Right kidney (tissue), 1 donor: ENCODE results near the gene IL4.
"Not testable (repeated sequence)": the region's sequence is repeated elsewhere in the genome, so short reads cannot be mapped to it uniquely, and the experiment has no call there.

Source experiments
- DNase-seq: peaks from one replicate; pipeline ENCODE4 v3.0.0-alpha.2; 2016

Gene IL4

GRCh38 chr5:132674671-132675506 is 1.1 kb downstream of the IL4 start:
- DNase-seq = no peak

- no peak for DNase-seq
Measured at GRCh38 chr5:132675936-132676689, 2.3 kb downstream of the IL4 start.

DNA sequence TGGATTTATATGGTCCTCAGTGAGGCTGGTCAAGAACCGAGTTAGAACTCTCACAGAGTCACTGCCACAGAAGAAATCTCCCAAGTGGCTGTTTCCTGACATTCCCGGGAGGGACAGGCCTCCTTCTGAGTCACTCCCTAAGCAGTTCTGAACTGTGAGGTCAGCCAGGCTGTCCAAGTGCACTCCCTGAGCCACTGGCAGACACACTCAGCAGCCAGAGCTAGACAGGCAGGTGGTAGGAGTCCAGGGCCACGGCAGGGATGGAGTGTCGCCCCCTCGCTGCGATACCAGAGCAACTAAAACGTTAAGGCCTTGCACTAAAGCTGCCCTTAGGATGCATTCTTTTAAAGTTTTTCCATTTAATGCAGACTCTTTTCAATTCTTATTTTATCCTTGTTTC is 3.4 kb downstream of the IL4 start:
- no peak for DNase-seq

DNA sequence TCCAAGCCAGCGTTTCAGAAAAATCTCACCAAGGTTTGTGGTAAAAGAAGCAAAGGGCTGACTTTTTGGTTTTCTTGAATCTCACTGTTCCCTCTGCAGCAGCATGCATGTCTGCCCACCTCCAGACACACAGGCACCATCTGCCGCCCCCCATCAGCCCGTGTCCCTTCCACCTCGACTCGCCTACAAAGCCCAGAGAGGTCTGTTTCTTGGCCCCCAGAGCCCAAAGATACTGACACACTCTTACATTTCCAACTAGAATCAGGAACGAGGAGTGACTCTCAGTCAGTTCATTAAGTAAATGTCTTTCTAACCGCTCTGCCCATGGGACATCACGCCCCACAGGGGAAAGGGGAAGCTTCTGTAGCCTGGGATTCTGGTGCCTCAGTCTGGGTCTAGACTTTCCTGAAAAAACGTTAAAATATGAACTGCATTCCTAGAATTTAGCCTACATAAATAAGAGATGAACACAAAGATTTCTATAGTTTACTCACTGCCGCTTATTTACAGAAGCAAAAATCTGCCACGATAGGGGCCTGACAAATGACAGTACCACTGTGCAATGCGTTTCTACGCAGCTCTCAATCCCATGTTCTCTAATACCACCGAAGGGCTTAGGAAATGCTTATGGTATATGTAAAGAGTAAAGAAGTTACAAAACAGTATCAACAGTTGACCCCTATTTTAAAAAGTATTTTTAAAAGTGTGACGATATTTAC is 4.1 kb downstream of the IL4 start:
- DNase-seq = no peak

GRCh38 chr5:132678735-132679134 is 4.9 kb downstream of the IL4 start:
- no peak for DNase-seq

DNA sequence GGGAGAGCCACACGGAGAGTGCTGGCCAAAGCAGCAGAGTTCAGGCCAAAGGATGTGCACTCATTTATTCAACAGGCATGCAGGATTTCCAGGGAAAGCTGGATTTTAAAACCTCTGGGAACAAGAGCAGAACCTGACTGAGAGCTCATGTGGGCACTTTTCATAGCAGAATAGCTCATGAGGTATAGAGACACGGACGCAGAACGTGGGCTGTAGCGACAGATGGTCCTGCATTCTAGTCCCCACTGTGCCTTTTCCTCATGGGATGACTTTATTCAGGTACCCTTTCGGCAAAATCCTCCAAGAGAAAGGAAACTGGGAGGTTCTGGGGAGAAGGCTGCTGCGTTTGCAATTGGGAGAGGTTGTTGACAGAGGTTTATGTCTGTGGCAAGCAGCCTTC is 5.4 kb downstream of the IL4 start:
- DNase-seq = no peak

DNA sequence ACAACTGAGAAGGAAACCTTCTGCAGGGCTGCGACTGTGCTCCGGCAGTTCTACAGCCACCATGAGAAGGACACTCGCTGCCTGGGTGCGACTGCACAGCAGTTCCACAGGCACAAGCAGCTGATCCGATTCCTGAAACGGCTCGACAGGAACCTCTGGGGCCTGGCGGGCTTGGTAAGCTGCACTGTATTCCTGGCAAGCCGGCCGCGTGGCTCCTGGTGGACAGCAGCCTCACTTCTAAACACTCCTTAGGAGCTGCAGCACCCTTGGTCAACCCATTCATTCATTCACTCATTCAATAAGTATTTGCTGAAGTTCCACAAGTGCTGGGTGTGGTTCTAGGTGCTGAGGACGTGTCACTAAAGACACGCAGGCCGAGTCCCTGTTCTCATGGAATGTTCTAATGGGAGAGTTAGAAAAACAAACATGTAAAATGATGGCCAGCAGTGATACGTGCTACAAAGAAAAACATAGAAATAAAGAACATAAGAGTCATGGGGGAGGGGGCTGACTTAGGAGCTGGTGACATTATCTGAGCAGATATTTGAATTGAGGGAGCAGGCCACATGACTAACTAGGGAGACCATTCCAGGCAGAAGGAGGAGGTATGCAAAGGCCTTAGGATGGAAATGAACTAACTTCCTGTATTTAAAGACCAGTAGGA is 6.1 kb downstream of the IL4 start:
- DNase-seq = no peak

DNA sequence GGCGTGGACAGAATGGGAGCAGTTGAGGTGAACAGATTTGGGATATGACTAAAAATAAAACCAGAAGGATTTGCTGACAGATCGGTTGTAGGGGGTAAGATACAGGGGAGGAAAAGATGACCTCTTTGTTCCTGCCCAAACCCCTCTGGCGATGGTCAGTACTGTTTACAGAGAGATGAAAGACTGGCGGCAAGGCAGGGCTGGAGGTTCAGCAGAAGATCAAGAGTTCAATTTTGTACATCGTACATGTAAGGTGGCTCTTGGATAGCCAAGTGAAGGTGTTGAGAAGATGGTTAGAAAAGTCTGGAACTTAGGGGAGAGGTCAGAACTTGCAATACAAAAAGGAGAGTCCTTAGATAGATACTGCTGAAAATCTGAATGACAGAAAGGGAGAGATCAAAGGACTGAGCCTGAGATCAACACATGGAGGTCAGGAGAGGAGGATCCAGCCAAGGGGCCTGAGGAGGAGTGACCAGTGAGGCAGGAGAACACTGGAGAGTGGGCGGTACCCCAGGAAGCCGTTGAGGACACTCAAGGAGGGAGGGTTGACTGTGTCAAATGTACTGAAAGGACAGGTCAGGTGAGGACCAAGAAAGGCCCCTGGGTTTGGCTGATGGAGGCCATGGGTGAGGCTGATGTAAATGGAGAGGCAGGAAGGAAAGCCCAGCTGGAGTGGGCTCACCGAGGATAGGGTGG is 7.1 kb downstream of the IL4 start:
- DNase-seq = no peak

GRCh38 chr5:132681476-132681831 is 7.7 kb downstream of the IL4 start:
- no peak for DNase-seq

DNA sequence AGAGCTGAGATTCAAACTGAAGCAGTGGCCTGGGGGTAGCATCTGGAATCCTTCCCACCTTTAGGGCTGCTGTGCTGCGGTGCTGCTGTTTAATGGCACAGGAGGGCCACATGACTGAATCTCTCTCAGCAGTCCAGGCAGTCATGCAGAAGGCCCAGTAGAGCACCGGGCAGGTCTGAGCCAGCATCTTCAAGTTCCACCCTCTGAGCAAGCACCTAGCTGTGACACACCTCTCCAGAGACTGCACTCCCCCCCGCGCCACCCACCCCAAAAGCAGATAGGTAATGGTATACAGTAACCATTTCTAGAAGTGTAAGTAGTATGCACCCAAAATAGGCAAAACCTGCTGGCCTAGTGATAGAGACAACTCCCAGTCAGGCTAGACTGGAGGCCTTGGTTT is 8.2 kb downstream of the IL4 start:
- DNase-seq = no peak

- DNase-seq = no peak
Measured at GRCh38 chr5:132684491-132684890, 10.7 kb downstream of the IL4 start.

DNA sequence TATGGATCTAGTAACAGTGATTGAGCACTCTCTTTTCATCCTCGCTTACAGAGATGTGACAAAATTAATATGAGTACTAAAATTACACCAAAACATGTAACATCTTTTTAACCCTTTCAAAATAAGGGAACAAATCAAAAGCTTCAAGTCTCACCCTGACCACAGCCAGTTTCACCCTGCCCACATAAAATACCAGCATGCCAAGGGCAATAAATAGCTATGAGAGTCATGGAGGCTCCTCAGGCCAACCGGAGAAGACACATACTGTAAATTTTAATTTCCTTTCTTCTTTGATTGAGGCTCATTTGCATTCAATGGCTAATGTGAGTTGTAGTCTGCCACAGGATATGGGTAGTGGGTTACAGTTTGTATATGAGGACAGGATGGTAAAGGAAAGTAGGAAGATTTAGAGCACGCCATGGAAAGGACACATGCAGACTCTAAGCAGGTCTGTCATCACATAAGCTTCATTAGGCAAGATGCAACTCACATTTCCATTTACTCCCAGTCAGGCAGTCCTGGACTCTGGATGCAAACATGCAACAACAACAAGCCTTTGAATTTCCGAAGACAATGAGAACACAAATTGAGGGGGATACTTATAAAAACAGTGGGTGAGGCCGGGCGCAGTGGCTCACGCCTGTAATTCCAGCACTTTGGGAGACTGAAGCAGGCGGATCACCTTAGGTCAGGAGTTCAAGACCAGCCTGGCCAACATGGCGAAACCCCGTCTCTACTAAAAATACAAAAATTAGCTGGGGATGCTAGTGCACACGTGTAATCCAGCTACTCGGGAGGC is 11.3 kb downstream of the IL4 start:
- no peak for DNase-seq

DNA sequence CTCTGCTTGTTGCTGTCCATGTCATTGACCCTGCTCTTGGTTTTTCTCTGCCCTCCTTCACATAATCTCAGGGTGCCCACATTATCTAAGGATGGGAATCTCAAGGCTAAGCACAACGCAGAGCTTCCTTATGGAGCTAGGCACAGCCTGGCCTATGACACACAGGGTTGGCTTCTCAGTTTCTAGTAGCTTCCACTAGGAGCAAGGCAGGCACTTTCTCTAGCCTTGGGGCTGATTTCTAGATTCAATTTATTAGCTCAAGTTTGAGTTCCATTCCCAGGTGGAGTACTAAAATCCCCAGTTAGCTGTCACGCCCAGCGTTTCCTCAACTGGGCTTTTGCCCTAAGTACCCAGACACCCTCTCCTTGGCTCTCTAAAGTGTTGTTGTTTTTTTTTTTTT is 12.4 kb downstream of the IL4 start:
- no peak for DNase-seq

GRCh38 chr5:132687995-132688394 is 14.2 kb downstream of the IL4 start:
- DNase-seq = no peak

- DNase-seq = no peak
Measured at GRCh38 chr5:132688536-132689339, 14.9 kb downstream of the IL4 start.

DNA sequence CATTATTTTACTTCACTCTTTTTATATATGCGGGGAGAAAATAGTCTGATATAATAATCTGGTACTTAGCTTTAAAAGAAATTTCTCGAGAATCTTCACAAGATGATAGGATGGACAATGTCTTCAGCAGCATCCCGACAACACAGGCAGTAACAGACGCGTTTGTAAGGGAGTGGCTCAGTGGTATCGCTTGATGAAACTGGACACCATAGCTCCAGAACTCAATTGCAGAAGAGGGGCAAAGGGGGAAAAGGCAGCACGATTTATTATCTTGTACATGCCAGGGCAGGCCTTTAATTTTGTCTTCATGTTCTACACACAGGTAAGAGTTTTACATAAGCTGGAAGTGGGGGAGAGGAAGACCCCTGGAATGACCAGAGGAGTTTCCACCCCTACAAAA is 15.7 kb downstream of the IL4 start:
- DNase-seq = peak; percentile 32

DNA sequence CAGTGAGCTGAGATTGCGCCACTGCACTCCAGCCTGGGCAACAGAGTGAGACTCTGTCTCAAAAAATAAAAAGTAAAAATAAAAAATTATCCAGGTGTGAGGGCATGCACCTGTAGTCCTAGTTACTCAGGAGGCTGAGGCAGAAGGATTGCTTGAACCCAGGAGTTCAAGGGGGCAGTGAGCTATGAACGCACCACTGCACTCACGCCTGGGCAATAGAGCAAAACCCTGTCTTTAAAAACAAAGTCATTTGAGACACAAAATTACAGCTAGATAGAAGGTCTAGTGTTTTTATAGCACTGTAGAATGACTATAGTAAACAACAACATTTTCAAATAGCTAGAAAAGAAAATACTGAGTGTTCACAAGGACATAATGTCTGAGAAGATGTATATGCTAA is 16.4 kb downstream of the IL4 start:
- DNase-seq = no peak

- not testable (repeated sequence) for DNase-seq
Measured at GRCh38 chr5:132691755-132692631, 18.2 kb downstream of the IL4 start.

DNA sequence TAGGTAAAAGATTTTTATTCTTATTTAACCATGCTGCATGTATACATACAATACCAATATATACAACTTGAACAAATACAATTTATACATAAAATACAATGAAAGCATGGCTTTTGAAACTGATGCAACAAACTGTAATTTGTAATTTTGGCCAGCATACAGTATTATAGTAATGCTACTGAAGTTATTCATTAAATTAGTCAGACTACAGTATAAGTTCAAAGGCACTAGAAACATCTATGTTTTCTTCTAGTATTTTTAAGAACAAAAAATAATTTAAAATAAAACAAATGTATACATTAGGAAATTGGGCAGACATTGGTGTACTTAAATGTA is 18.8 kb downstream of the IL4 start:
- no peak for DNase-seq
